Fibroblast of lung (primary cell): ENCODE data around the gene EFR3B. TPM values are rescaled to one million over a fixed set of nuclear protein-coding genes. Genes with fewer than 3 reads are reported as not detected.

Source experiments
- DNase-seq, 2 donors: peaks; one replicate each; pipeline versions ENCODE4 v3.0.0 to v3.0.0-alpha.2; 2010; ENCODE audit warnings: low read depth in 2 of 2
- H2AFZ ChIP-seq: 2 replicates; pipeline ENCODE4 v1.5.1; 2012; ENCODE audit warnings: low read length, control low read depth, inconsistent platforms
- H3K27ac ChIP-seq: 2 replicates; pipeline ENCODE4 v1.5.1; 2011; ENCODE audit warnings: low read length, control low read depth; ENCODE audit not compliant: insufficient read depth
- H3K27me3 ChIP-seq: 2 replicates; pipeline ENCODE4 v1.5.1; 2011; ENCODE audit warnings: mild to moderate bottlenecking, low read length; ENCODE audit not compliant: control insufficient read depth, insufficient read depth
- H3K36me3 ChIP-seq: 2 replicates; pipeline ENCODE4 v1.5.1; 2011; ENCODE audit warnings: low read length; ENCODE audit not compliant: control insufficient read depth, insufficient read depth
- H3K4me1 ChIP-seq: 2 replicates; pipeline ENCODE4 v1.5.1; 2011; ENCODE audit warnings: low read length; ENCODE audit not compliant: control insufficient read depth, insufficient read depth; ENCODE audit errors: extremely low read depth
- H3K4me2 ChIP-seq: 2 replicates; pipeline ENCODE4 v1.5.1; 2011; ENCODE audit warnings: low read length, control low read depth; ENCODE audit not compliant: insufficient read depth; ENCODE audit errors: extremely low read depth
- H3K4me3 ChIP-seq, 4 experiments: fragments of 200-600 bp in 1 of 4; sonication (generic) in 1 of 4; replicated peaks in 1 of 4; 2 replicates each; pipeline ENCODE4 v1.5.1; 2011 to 2016; ENCODE audit warnings: low read length in 4 of 4, low read depth in 3 of 4, mild to moderate bottlenecking in 3 of 4, control low read depth in 2 of 4, inconsistent platforms in 1 of 4, mixed read lengths in 1 of 4; ENCODE audit not compliant: insufficient read depth in 1 of 4; ENCODE audit errors: control extremely low read depth in 1 of 4
- H3K79me2 ChIP-seq: 2 replicates; pipeline ENCODE4 v1.5.1; 2012; ENCODE audit warnings: mild to moderate bottlenecking, low read length, inconsistent platforms; ENCODE audit not compliant: control insufficient read depth, insufficient read depth
- H3K9ac ChIP-seq: 2 replicates; pipeline ENCODE4 v1.5.1; 2011; ENCODE audit warnings: mild to moderate bottlenecking, low read length, control low read depth; ENCODE audit not compliant: insufficient read depth
- H3K9me3 ChIP-seq: 2 replicates; pipeline ENCODE4 v1.5.1; 2012; ENCODE audit warnings: low read depth, low read length; ENCODE audit not compliant: control insufficient read depth, insufficient read depth
- H4K20me1 ChIP-seq: 2 replicates; pipeline ENCODE4 v1.5.1; 2011; ENCODE audit warnings: low read length; ENCODE audit not compliant: control insufficient read depth, insufficient read depth; ENCODE audit errors: extremely low read depth
- CTCF ChIP-seq, 2 donors: IDR thresholded peaks in 1 of 2; conservative IDR thresholded peaks in 1 of 2; 1 replicate in 1 of 2; 2 replicates in 1 of 2; pipeline ENCODE4 v1.5.1; 2011 to 2012; ENCODE audit warnings: low read length in 2 of 2, control low read depth in 1 of 2, inconsistent platforms in 1 of 2, low read depth in 1 of 2, mild to moderate bottlenecking in 1 of 2
- EZH2 ChIP-seq: IDR thresholded peaks from 2 replicates; pipeline ENCODE4 v1.5.1; 2012; ENCODE audit warnings: low read length, control low read depth, mild to moderate bottlenecking; ENCODE audit errors: missing control alignments
- polyA plus RNA-seq, 2 donors: library from polyadenylated mRNA; depleted of rRNA in 1 of 2; stranded (reverse) in 1 of 2; unstranded in 1 of 2; fragments of >200 nt; gene quantifications; 2 replicates each; pipeline ENCODE4 v1.2.1, GENCODE V29; 2011 to 2012; ENCODE audit warnings: missing spikeins in 1 of 2
- total RNA-seq: library from RNA; depleted of rRNA; stranded (reverse); fragments of >200 nt; gene quantifications from 2 replicates; pipeline ENCODE4 v1.2.1, GENCODE V29; 2014

EFR3B gene
- total and polyA plus RNA-seq, 2 donors (not counting 1 experiment from before 2014, with no cell fraction given), result 0.03 to 0.50 TPM

GRCh38 chr2:25078170-25079049, 36.5 kb downstream of the EFR3B start:
- Histone ChIP-seq H3K79me2 (no peaks in the 10 kb centered on the region), H3K9me3 (no peaks in the 10 kb centered on the region), H3K27me3 (peaks cover 15% of the 10 kb centered on the region), H3K27ac (no peak overlapping the region), H3K4me1 (peaks cover 4% of the 10 kb centered on the region), H2AFZ (no peak overlapping the region), H3K36me3 (no peaks in the 10 kb centered on the region), H3K4me2 (peak overlapping the region; percentile 42), H3K9ac (no peak overlapping the region), H3K4me3 (no peak overlapping the region), H4K20me1 (no peaks in the 10 kb centered on the region)
- DNase-seq, result peak; percentile 28 to 92
- no peak for TF ChIP-seq CTCF (conservative IDR thresholded peaks at IDR 0.05 in 1 of 2, IDR thresholded peaks at IDR 0.05 in 1 of 2; ENCODE audit: low read depth in 1 of 2, low read length in 2 of 2)
- TF ChIP-seq EZH2, result no peak

GRCh38 chr2:25079050-25079635, 37.3 kb downstream of the EFR3B start:
- Histone ChIP-seq H3K9me3 (no peaks in the 10 kb centered on the region), H3K4me1 (peaks cover 4% of the 10 kb centered on the region), H4K20me1 (no peaks in the 10 kb centered on the region), H3K27ac (no peak overlapping the region), H3K36me3 (no peaks in the 10 kb centered on the region), H3K9ac (no peak overlapping the region), H3K79me2 (no peaks in the 10 kb centered on the region), H3K27me3 (peaks cover 15% of the 10 kb centered on the region), H2AFZ (no peak overlapping the region), H3K4me2 (no peak overlapping the region), H3K4me3 (no peak overlapping the region)
- TF ChIP-seq EZH2, result no peak
- TF ChIP-seq CTCF (conservative IDR thresholded peaks at IDR 0.05 in 1 of 2, IDR thresholded peaks at IDR 0.05 in 1 of 2; ENCODE audit: low read depth in 1 of 2, low read length in 2 of 2), result no peak
- DNase-seq, result no peak

GRCh38 chr2:25081237-25081790, 39.4 kb downstream of the EFR3B start:
- no peaks in the 10 kb centered on the region for H3K36me3 ChIP-seq
- no peak for DNase-seq
- no peak overlapping the region for H3K27ac ChIP-seq
- peaks cover 14% of the 10 kb centered on the region for H3K27me3 ChIP-seq
- no peak overlapping the region for H2AFZ ChIP-seq
- H3K9ac ChIP-seq, result no peak overlapping the region
- H3K9me3 ChIP-seq, result no peaks in the 10 kb centered on the region
- no peak overlapping the region for H3K4me2 ChIP-seq
- H4K20me1 ChIP-seq, result no peaks in the 10 kb centered on the region
- H3K79me2 ChIP-seq, result no peaks in the 10 kb centered on the region
- peaks cover 4% of the 10 kb centered on the region for H3K4me1 ChIP-seq
- H3K4me3 ChIP-seq, result no peak overlapping the region
- TF ChIP-seq CTCF (conservative IDR thresholded peaks at IDR 0.05 in 1 of 2, IDR thresholded peaks at IDR 0.05 in 1 of 2; ENCODE audit: low read depth in 1 of 2, low read length in 2 of 2), result no peak
- no peak for TF ChIP-seq EZH2
